SU-DHL-6 (cell line): ENCODE data around the gene KSR2.

ENCODE experiments used
- H2AFZ ChIP-seq: fragments of 200-600 bp; sonication (generic); 2 replicates; pipeline ENCODE4 v1.6.1; 2014; ENCODE audit warnings: low read depth, mild to moderate bottlenecking, moderate library complexity, mixed read lengths, antibody characterized with exemption, low read length; ENCODE audit not compliant: severe bottlenecking
- H3F3A ChIP-seq: fragments of 200-600 bp; shearing (Covaris generic); 2 replicates; pipeline ENCODE4 v1.6.0; 2016; ENCODE audit warnings: antibody characterized with exemption, mild to moderate bottlenecking; ENCODE audit not compliant: insufficient read depth
- H3K27ac ChIP-seq: fragments of 200-600 bp; sonication (generic); 2 replicates; pipeline ENCODE4 v1.5.1; 2016; ENCODE audit warnings: low read depth, mild to moderate bottlenecking, low read length, moderate library complexity, mixed read lengths
- H3K27me3 ChIP-seq: fragments of 200-600 bp; sonication (generic), shearing (Covaris generic); 2 replicates; pipeline ENCODE4 v1.6.0; 2014; ENCODE audit warnings: mild to moderate bottlenecking, low read length
- H3K36me3 ChIP-seq: fragments of 200-600 bp; sonication (generic); 2 replicates; pipeline ENCODE4 v1.6.1; 2014; ENCODE audit warnings: mild to moderate bottlenecking, low read length, mixed read lengths
- H3K4me2 ChIP-seq: fragments of 300-600, 200-600 bp; shearing (Covaris generic), sonication (generic); 2 replicates; pipeline ENCODE4 v1.6.0; 2014; ENCODE audit warnings: low read length, low read depth, mild to moderate bottlenecking; ENCODE audit not compliant: poor library complexity, severe bottlenecking
- H3K4me3 ChIP-seq: fragments of 200-600 bp; sonication (generic); 2 replicates; pipeline ENCODE4 v1.5.1; 2014; ENCODE audit warnings: antibody characterized with exemption, low read length, mild to moderate bottlenecking, mixed read lengths; ENCODE audit not compliant: insufficient read depth, poor library complexity, severe bottlenecking
- H3K79me2 ChIP-seq: fragments of 200-600 bp; sonication (generic); 2 replicates; pipeline ENCODE4 v1.6.1; 2014; ENCODE audit warnings: mild to moderate bottlenecking, low read length, moderate library complexity; ENCODE audit not compliant: insufficient read depth
- H3K9ac ChIP-seq: fragments of 200-600 bp; sonication (generic); 2 replicates; pipeline ENCODE4 v1.7.0; 2014; ENCODE audit warnings: mild to moderate bottlenecking, low read length
- H3K9me2 ChIP-seq: fragments of 200-600 bp; sonication (generic); replicated peaks from 2 replicates; pipeline ENCODE4 v1.6.1; 2014; ENCODE audit warnings: low read length; ENCODE audit not compliant: insufficient read depth
- H3K9me3 ChIP-seq: fragments of 200-600 bp; sonication (generic); 2 replicates; pipeline ENCODE4 v1.6.1; 2014; ENCODE audit warnings: low read length, mixed read lengths; ENCODE audit not compliant: insufficient read depth
- H4K20me1 ChIP-seq: fragments of 200-600 bp; sonication (generic); 2 replicates; pipeline ENCODE4 v1.6.1; 2014; ENCODE audit warnings: low read depth, mild to moderate bottlenecking, antibody characterized with exemption, low read length, moderate library complexity, mixed read lengths
- EZH2phosphoT487 ChIP-seq: fragments of 200-600 bp; sonication (generic), shearing (Covaris generic); conservative IDR thresholded peaks from 2 replicates; pipeline ENCODE4 v1.6.1; 2018; ENCODE audit warnings: mild to moderate bottlenecking, antibody characterized with exemption, low read length, moderate library complexity, mixed read lengths
- TF ChIP-seq, protein P1 (sequence below): fragments of 200-600 bp; sonication (generic); IDR thresholded peaks from one replicate; pipeline ENCODE4 v1.5.1; 2017; ENCODE audit warnings: antibody characterized with exemption, mild to moderate bottlenecking, low read length, moderate library complexity; ENCODE audit not compliant: insufficient read depth, poor library complexity, severe bottlenecking

The KSR2 gene

DNA sequence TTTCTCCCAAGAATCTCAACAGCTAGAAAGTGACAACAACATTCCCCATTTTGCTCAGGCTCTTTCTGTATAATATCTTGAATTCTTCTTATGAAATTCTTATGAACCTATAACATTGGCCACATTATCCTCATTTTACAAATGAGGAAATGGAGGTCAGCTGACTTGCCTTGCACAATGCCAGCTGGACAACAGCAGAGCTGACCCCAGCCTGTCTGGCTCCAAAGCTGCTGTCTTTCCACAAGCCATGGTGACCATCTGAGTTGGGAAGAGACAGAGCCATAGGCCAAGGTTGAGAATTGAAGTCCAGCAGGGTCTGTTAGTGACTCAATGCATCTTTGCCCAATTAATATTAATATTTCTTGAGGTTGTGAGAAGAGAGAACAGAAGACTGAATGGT is 87.3 kb downstream of the KSR2 start:
- TF ChIP-seq EZH2phosphoT487 = no peak
- TF ChIP-seq, protein P1, sequence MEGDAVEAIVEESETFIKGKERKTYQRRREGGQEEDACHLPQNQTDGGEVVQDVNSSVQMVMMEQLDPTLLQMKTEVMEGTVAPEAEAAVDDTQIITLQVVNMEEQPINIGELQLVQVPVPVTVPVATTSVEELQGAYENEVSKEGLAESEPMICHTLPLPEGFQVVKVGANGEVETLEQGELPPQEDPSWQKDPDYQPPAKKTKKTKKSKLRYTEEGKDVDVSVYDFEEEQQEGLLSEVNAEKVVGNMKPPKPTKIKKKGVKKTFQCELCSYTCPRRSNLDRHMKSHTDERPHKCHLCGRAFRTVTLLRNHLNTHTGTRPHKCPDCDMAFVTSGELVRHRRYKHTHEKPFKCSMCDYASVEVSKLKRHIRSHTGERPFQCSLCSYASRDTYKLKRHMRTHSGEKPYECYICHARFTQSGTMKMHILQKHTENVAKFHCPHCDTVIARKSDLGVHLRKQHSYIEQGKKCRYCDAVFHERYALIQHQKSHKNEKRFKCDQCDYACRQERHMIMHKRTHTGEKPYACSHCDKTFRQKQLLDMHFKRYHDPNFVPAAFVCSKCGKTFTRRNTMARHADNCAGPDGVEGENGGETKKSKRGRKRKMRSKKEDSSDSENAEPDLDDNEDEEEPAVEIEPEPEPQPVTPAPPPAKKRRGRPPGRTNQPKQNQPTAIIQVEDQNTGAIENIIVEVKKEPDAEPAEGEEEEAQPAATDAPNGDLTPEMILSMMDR = no peak
- H3K27ac ChIP-seq = no peak overlapping the region
- H3K79me2 ChIP-seq = no peaks in the 10 kb centered on the region

DNA sequence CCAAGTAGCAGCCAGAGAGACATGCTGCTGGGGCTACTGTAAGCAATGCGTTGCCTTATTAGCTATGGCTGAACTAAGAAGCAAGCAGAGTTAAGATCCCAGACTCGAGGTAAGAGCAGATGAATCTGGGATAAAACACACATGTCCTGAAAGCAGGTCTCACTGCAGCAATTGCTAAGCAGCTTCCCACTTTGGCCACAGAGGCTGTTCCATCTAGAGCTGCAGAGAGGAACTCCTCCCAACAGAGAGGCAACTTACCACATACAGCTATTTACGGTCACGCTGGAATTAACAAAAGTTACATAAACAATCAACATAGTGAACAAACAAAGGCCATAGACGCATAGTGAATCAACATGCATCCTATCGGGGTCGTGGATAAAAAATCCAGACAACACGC is 90.2 kb downstream of the KSR2 start:
- H3K79me2 ChIP-seq = no peaks in the 10 kb centered on the region
- H3K4me3 ChIP-seq = no peak overlapping the region
- TF ChIP-seq, protein P1 = no peak
- no peak for TF ChIP-seq EZH2phosphoT487
- H4K20me1 ChIP-seq = no peaks in the 10 kb centered on the region
- no peak overlapping the region for H3K9ac ChIP-seq
- no peaks in the 10 kb centered on the region for H3K27me3 ChIP-seq
- H2AFZ ChIP-seq = no peak overlapping the region
- H3K4me2 ChIP-seq = no peak overlapping the region
- H3K9me2 ChIP-seq = no peaks in the 10 kb centered on the region
- no peaks in the 10 kb centered on the region for H3K9me3 ChIP-seq
- no peaks in the 10 kb centered on the region for H3K36me3 ChIP-seq
- no peaks in the 10 kb centered on the region for H3F3A ChIP-seq
- no peak overlapping the region for H3K27ac ChIP-seq

More for the DNA sequence above, 87.3 kb downstream of the KSR2 start:
- Histone ChIP-seq H3F3A (no peaks in the 10 kb centered on the region), H2AFZ (no peak overlapping the region), H3K9ac (no peak overlapping the region), H3K4me2 (no peak overlapping the region), H3K9me3 (no peaks in the 10 kb centered on the region), H3K36me3 (no peaks in the 10 kb centered on the region), H3K9me2 (no peaks in the 10 kb centered on the region), H3K27me3 (no peaks in the 10 kb centered on the region), H3K4me3 (no peak overlapping the region), H4K20me1 (no peaks in the 10 kb centered on the region)

DNA sequence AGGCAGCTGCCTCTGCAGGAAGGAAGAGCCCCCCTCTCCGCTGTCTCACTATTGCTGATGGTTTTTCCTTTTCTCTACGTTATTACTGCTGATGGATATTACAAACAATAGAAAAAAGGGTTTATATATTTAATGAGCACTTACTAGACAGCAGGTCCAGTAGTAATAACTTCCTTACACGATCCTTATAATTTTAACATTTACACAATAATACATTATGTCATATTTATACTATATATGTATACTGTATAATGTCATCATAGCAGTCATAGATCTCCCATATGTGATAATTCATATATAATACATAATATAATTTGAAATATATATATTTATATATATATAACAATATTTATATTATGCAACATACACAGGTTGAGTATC is 92.4 kb downstream of the KSR2 start:
- no peaks in the 10 kb centered on the region for H3K36me3 ChIP-seq
- no peaks in the 10 kb centered on the region for H3K9me2 ChIP-seq
- no peaks in the 10 kb centered on the region for H3K79me2 ChIP-seq
- H3F3A ChIP-seq = no peaks in the 10 kb centered on the region
- no peaks in the 10 kb centered on the region for H3K9me3 ChIP-seq
- H2AFZ ChIP-seq = no peak overlapping the region
- no peak overlapping the region for H3K4me3 ChIP-seq
- TF ChIP-seq EZH2phosphoT487 = no peak
- TF ChIP-seq, protein P1 = no peak
- no peak overlapping the region for H3K4me2 ChIP-seq
- H3K27me3 ChIP-seq = no peaks in the 10 kb centered on the region
- no peak overlapping the region for H3K9ac ChIP-seq
- no peaks in the 10 kb centered on the region for H4K20me1 ChIP-seq
- no peak overlapping the region for H3K27ac ChIP-seq
